SK-N-SH (cell line): ENCODE measurements around the gene NISCH. TPM values are rescaled to one million over a fixed set of nuclear protein-coding genes. Genes with fewer than 3 reads are reported as not detected.

Experiments
- CTCF ChIA-PET: fragments of 300-600, 350-600 bp; formaldehyde crosslinking; extraction: SDS; loops from one replicate; lab custom pipeline; 2021; lab: Yijun Ruan, JAX
- POLR2A ChIA-PET: fragments of 350-600 bp; sonication (Branson Sonifier 250); formaldehyde crosslinking; extraction: SDS; loops from one replicate; lab custom pipeline; 2020; ENCODE audit warnings: antibody characterized with exemption, inconsistent platforms; lab: Yijun Ruan, JAX
- DNase-seq: peaks from one replicate; pipeline ENCODE4 v3.0.0; 2012
- H2AFZ ChIP-seq: fragments of 200-600 bp; sonication (generic); 2 replicates; pipeline ENCODE4 v1.8.1; 2016; ENCODE audit warnings: antibody characterized with exemption, mild to moderate bottlenecking, low read depth
- H3F3A ChIP-seq: fragments of 200-600 bp; sonication (generic); replicated peaks from 2 replicates; pipeline ENCODE3; 2016; ENCODE audit warnings: antibody characterized with exemption, mild to moderate bottlenecking; ENCODE audit not compliant: insufficient read depth
- H3K27ac ChIP-seq, 2 experiments: fragments of 200-500 bp in 1 of 2; fragments of 200-600 bp in 1 of 2; sonication (Bioruptor generic) in 1 of 2; sonication (generic), shearing (Covaris generic) in 1 of 2; 2 replicates each; pipeline versions ENCODE4 v1.5.1 to v1.6.1; 2014 to 2016; ENCODE audit warnings: low read depth in 2 of 2, inconsistent platforms in 1 of 2, low read length in 1 of 2, mild to moderate bottlenecking in 1 of 2, mixed read lengths in 1 of 2
- H3K27me3 ChIP-seq: fragments of 200-600 bp; sonication (generic), shearing (Covaris generic); 2 replicates; pipeline ENCODE4 v1.6.1; 2016; ENCODE audit warnings: mixed run types; ENCODE audit not compliant: insufficient read depth
- H3K36me3 ChIP-seq, 2 experiments: fragments of 200-500 bp in 1 of 2; fragments of 200-600 bp in 1 of 2; sonication (Bioruptor generic) in 1 of 2; sonication (generic) in 1 of 2; replicated peaks in 1 of 2; 2 replicates each; pipeline versions ENCODE3 to v1.5.1; 2014 to 2016; ENCODE audit warnings: low read length in 1 of 2, mild to moderate bottlenecking in 1 of 2; ENCODE audit not compliant: insufficient read depth in 2 of 2, control insufficient read depth in 1 of 2
- H3K4me1 ChIP-seq, 2 experiments: fragments of 200-500 bp in 1 of 2; fragments of 200-600 bp in 1 of 2; sonication (Bioruptor generic) in 1 of 2; sonication (generic), shearing (Covaris generic) in 1 of 2; 2 replicates each; pipeline versions ENCODE4 v1.5.1 to v1.6.1; 2014 to 2016; ENCODE audit warnings: low read depth in 1 of 2, low read length in 1 of 2, mixed run types in 1 of 2; ENCODE audit not compliant: insufficient read depth in 2 of 2, control insufficient read depth in 1 of 2
- H3K4me2 ChIP-seq: fragments of 200-600 bp; sonication (generic), shearing (Covaris generic); 2 replicates; pipeline ENCODE4 v1.6.1; 2017; ENCODE audit warnings: mixed run types
- H3K4me3 ChIP-seq, 2 experiments: fragments of 200-500 bp in 1 of 2; fragments of 200-600 bp in 1 of 2; sonication (Bioruptor generic) in 1 of 2; sonication (generic), shearing (Covaris generic) in 1 of 2; 2 replicates each; pipeline versions ENCODE4 v1.5.1 to v1.8.1; 2014 to 2016; ENCODE audit warnings: low read depth in 2 of 2, inconsistent platforms in 1 of 2, low read length in 1 of 2, mild to moderate bottlenecking in 1 of 2, mixed read lengths in 1 of 2, moderate library complexity in 1 of 2
- H3K79me2 ChIP-seq: fragments of 200-600 bp; sonication (generic); 2 replicates; pipeline ENCODE4 v1.8.1; 2017; ENCODE audit warnings: mild to moderate bottlenecking; ENCODE audit not compliant: insufficient read depth
- H3K9ac ChIP-seq: fragments of 200-600 bp; sonication (generic); 2 replicates; pipeline ENCODE4 v1.6.1; 2017; ENCODE audit warnings: mixed run types
- H3K9me2 ChIP-seq: fragments of 200-600 bp; sonication (generic); 2 replicates; pipeline ENCODE4 v1.6.1; 2017; ENCODE audit warnings: mixed run types
- H3K9me3 ChIP-seq: fragments of 200-600 bp; sonication (generic); 2 replicates; pipeline ENCODE4 v1.6.1; 2017; ENCODE audit warnings: mixed run types, mild to moderate bottlenecking, moderate library complexity
- H4K20me1 ChIP-seq: fragments of 200-600 bp; sonication (generic); 2 replicates; pipeline ENCODE4 v1.6.1; 2017; ENCODE audit warnings: mild to moderate bottlenecking, mixed run types; ENCODE audit not compliant: insufficient read depth
- CTCF ChIP-seq: fragments of 200-600 bp; sonication (generic); IDR thresholded peaks from 2 replicates; pipeline ENCODE4 v1.6.1; 2017; ENCODE audit warnings: antibody characterized with exemption, mild to moderate bottlenecking, moderate library complexity
- ELF1 ChIP-seq: IDR thresholded peaks from 2 replicates; pipeline ENCODE4 v1.4.0; 2012
- EZH2phosphoT487 ChIP-seq: fragments of 200-600 bp; sonication (generic); IDR thresholded peaks from 2 replicates; pipeline ENCODE4 v1.6.1; 2017; ENCODE audit warnings: low read depth, mixed run types, mild to moderate bottlenecking, antibody characterized with exemption, moderate library complexity, borderline replicate concordance
- FOSL2 ChIP-seq: IDR thresholded peaks from 2 replicates; pipeline ENCODE4 v1.4.0; 2012; ENCODE audit warnings: low read depth, mild to moderate bottlenecking, moderate library complexity, borderline replicate concordance
- GATA2 ChIP-seq: sonication (generic); formaldehyde crosslinking; IDR thresholded peaks from 2 replicates; pipeline ENCODE4 v1.5.0; 2020; ENCODE audit warnings: mild to moderate bottlenecking, missing genetic modification reagents
- MAX ChIP-seq: IDR thresholded peaks from 2 replicates; pipeline ENCODE4 v1.4.0; 2012; ENCODE audit warnings: low read depth
- MEF2A ChIP-seq: IDR thresholded peaks from 2 replicates; pipeline ENCODE4 v1.4.0; 2012; ENCODE audit warnings: low read depth, borderline replicate concordance
- NRF1 ChIP-seq: IDR thresholded peaks from 2 replicates; pipeline ENCODE4 v1.6.1; 2012; ENCODE audit warnings: low read depth, mild to moderate bottlenecking, low read length
- RAD21 ChIP-seq: IDR thresholded peaks from 2 replicates; pipeline ENCODE4 v1.6.1; 2012; ENCODE audit warnings: mild to moderate bottlenecking, low read length
- RCOR1 ChIP-seq: fragments of 150-350 bp; IDR thresholded peaks from 2 replicates; pipeline ENCODE4 v1.6.1; 2017; ENCODE audit warnings: antibody characterized with exemption, low read length
- RFX5 ChIP-seq: IDR thresholded peaks from 2 replicates; pipeline ENCODE4 v1.6.1; 2012; ENCODE audit warnings: mild to moderate bottlenecking, improper control_type of control experiment, low read length
- RXRA ChIP-seq: IDR thresholded peaks from 2 replicates; pipeline ENCODE4 v1.4.0; 2012; ENCODE audit warnings: low read depth, mild to moderate bottlenecking, borderline replicate concordance
- SIN3A ChIP-seq: IDR thresholded peaks from 2 replicates; pipeline ENCODE4 v1.6.1; 2012; ENCODE audit warnings: low read depth, mild to moderate bottlenecking, low read length, moderate library complexity, borderline replicate concordance
- SMC3 ChIP-seq: IDR thresholded peaks from 2 replicates; pipeline ENCODE4 v1.6.1; 2012; ENCODE audit warnings: low read depth, low read length, improper control_type of control experiment
- YY1 ChIP-seq: IDR thresholded peaks from 2 replicates; pipeline ENCODE4 v1.4.0; 2012; ENCODE audit warnings: low read depth, mild to moderate bottlenecking
- WGBS: methylation state at CpG from one replicate; pipeline ENCODE4 v1.1.6; 2017; ENCODE audit warnings: low lambda C conversion rate; 5-methylcytosine and 5-hydroxymethylcytosine counted together
- polyA plus RNA-seq, 3 experiments: library from polyadenylated mRNA; depleted of rRNA; stranded (reverse); fragments of >200 nt; gene quantifications; 2 replicates each; pipeline ENCODE4 v1.2.3, GENCODE V29; 2012
- TF ChIP-seq, protein P1 (sequence below): IDR thresholded peaks from 2 replicates; pipeline ENCODE4; 2012
- TF ChIP-seq, protein P2 (sequence below): fragments of 150-350 bp; IDR thresholded peaks from 2 replicates; pipeline ENCODE4 v1.6.1; 2017; ENCODE audit warnings: antibody characterized with exemption, low read length, low read depth, borderline replicate concordance
- TF ChIP-seq, protein P3 (sequence below): IDR thresholded peaks from 2 replicates; pipeline ENCODE4 v1.4.0; 2012; ENCODE audit warnings: low read depth, borderline replicate concordance

The NISCH gene
- polyA plus RNA-seq, 1 of the 3 experiments (the other 2 are of a cell fraction): 77.5 TPM

- Histone ChIP-seq H3K79me2 (peaks cover 32% of the 10 kb centered on the region), H3K9ac (no peak overlapping the region), H3K9me2 (no peaks in the 10 kb centered on the region), H3K4me1 (peaks cover 0 to 22% of the 10 kb centered on the region in 2 experiments; a peak in 2 of 4 replicates), H3K4me2 (no peak overlapping the region), H2AFZ (no peak overlapping the region), H3K4me3 (no peak overlapping the region), H3K27ac (no peak overlapping the region), H3K36me3 (peaks cover 32 to 72% of the 10 kb centered on the region in 2 experiments), H3K9me3 (no peaks in the 10 kb centered on the region), H3F3A (peaks cover 1% of the 10 kb centered on the region), H3K27me3 (no peaks in the 10 kb centered on the region), H4K20me1 (no peaks in the 10 kb centered on the region)
- DNase-seq: no peak
- 93% methylated on average over 4 of the region's 11 CpGs for WGBS
- POLR2A ChIA-PET: no interaction called here
- no peak for TF ChIP-seq MAX
- TF ChIP-seq MEF2A: no peak
- TF ChIP-seq SIN3A: no peak
- no peak for TF ChIP-seq RFX5
- no peak for TF ChIP-seq GATA2 (CRISPR knock-in tag)
- no peak for TF ChIP-seq FOSL2
- TF ChIP-seq CTCF: no peak
- no peak for TF ChIP-seq YY1
- no peak for TF ChIP-seq RAD21
- TF ChIP-seq SMC3: no peak
- TF ChIP-seq, protein P1, sequence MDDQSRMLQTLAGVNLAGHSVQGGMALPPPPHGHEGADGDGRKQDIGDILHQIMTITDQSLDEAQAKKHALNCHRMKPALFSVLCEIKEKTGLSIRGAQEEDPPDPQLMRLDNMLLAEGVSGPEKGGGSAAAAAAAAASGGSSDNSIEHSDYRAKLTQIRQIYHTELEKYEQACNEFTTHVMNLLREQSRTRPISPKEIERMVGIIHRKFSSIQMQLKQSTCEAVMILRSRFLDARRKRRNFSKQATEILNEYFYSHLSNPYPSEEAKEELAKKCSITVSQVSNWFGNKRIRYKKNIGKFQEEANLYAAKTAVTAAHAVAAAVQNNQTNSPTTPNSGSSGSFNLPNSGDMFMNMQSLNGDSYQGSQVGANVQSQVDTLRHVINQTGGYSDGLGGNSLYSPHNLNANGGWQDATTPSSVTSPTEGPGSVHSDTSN: no peak
- no peak for TF ChIP-seq NRF1
- TF ChIP-seq RCOR1: no peak
- TF ChIP-seq, protein P2, sequence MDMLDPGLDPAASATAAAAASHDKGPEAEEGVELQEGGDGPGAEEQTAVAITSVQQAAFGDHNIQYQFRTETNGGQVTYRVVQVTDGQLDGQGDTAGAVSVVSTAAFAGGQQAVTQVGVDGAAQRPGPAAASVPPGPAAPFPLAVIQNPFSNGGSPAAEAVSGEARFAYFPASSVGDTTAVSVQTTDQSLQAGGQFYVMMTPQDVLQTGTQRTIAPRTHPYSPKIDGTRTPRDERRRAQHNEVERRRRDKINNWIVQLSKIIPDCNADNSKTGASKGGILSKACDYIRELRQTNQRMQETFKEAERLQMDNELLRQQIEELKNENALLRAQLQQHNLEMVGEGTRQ: no peak
- TF ChIP-seq, protein P3, sequence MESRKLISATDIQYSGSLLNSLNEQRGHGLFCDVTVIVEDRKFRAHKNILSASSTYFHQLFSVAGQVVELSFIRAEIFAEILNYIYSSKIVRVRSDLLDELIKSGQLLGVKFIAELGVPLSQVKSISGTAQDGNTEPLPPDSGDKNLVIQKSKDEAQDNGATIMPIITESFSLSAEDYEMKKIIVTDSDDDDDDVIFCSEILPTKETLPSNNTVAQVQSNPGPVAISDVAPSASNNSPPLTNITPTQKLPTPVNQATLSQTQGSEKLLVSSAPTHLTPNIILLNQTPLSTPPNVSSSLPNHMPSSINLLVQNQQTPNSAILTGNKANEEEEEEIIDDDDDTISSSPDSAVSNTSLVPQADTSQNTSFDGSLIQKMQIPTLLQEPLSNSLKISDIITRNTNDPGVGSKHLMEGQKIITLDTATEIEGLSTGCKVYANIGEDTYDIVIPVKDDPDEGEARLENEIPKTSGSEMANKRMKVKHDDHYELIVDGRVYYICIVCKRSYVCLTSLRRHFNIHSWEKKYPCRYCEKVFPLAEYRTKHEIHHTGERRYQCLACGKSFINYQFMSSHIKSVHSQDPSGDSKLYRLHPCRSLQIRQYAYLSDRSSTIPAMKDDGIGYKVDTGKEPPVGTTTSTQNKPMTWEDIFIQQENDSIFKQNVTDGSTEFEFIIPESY: no peak
- TF ChIP-seq RXRA: no peak
- TF ChIP-seq ELF1: no peak
- TF ChIP-seq EZH2phosphoT487: no peak
- CTCF ChIA-PET: interaction anchor here (0.6 to 2.0 kb wide), 4 partner anchors 22 to 72 kb away, joined by 3 to 6 read pairs (median 5); no protein-coding TSS in a partner anchor
Observed at GRCh38 chr3:52406231-52406661, 49.2 kb upstream of the NISCH start.
